KMS-11 (cell line): ENCODE results near the gene TBC1D14.

Experiments
- H2AFZ ChIP-seq: fragments of 200-600 bp; sonication (generic); 2 replicates; pipeline ENCODE4 v1.6.1; 2016; ENCODE audit warnings: antibody characterized with exemption, mixed run types, low read depth
- H3K27ac ChIP-seq: fragments of 200-600 bp; sonication (generic); 2 replicates; pipeline ENCODE4 v1.6.1; 2016; ENCODE audit warnings: mild to moderate bottlenecking, mixed run types
- H3K27me3 ChIP-seq: fragments of 200-600 bp; sonication (generic); 2 replicates; pipeline ENCODE4 v1.6.1; 2017; ENCODE audit warnings: mild to moderate bottlenecking, low read depth, mixed run types, moderate library complexity; ENCODE audit not compliant: insufficient read depth
- H3K36me3 ChIP-seq: fragments of 200-600 bp; sonication (generic); 2 replicates; pipeline ENCODE4 v1.6.1; 2017; ENCODE audit warnings: mild to moderate bottlenecking, mixed run types; ENCODE audit not compliant: insufficient read depth
- H3K4me1 ChIP-seq: fragments of 200-600 bp; sonication (generic); 2 replicates; pipeline ENCODE4 v1.6.1; 2016; ENCODE audit warnings: mild to moderate bottlenecking, low read depth, mixed run types; ENCODE audit not compliant: poor library complexity, severe bottlenecking
- H3K4me2 ChIP-seq: fragments of 200-600 bp; sonication (generic); 2 replicates; pipeline ENCODE4 v1.7.0; 2016; ENCODE audit warnings: mild to moderate bottlenecking, mixed run types
- H3K4me3 ChIP-seq: fragments of 200-600 bp; sonication (generic); IDR thresholded peaks from 2 replicates; pipeline ENCODE4 v1.6.1; 2017; ENCODE audit warnings: low read depth, low read length, mixed read lengths; ENCODE audit not compliant: insufficient read depth
- H3K79me2 ChIP-seq: fragments of 200-600 bp; sonication (generic); 2 replicates; pipeline ENCODE4 v1.6.1; 2016; ENCODE audit warnings: low read depth, mixed run types; ENCODE audit not compliant: insufficient read depth
- H3K9ac ChIP-seq: fragments of 200-600 bp; sonication (generic); 2 replicates; pipeline ENCODE4 v1.6.1; 2016; ENCODE audit warnings: mild to moderate bottlenecking, mixed run types
- H4K20me1 ChIP-seq: fragments of 200-600 bp; sonication (generic); 2 replicates; pipeline ENCODE4 v1.6.1; 2016; ENCODE audit warnings: mild to moderate bottlenecking, mixed run types; ENCODE audit not compliant: insufficient read depth
- CTCF ChIP-seq: fragments of 200-600 bp; sonication (generic); conservative IDR thresholded peaks from 2 replicates; pipeline ENCODE4 v1.6.1; 2017; ENCODE audit warnings: low read depth, mild to moderate bottlenecking, antibody characterized with exemption, low read length, moderate library complexity, mixed read lengths

TBC1D14 gene

GRCh38 chr4:6953751-6954380 is 44.2 kb downstream of the TBC1D14 start:
- Histone ChIP-seq H3K4me2 (no peak overlapping the region), H3K4me1 (peaks cover 11% of the 10 kb centered on the region), H2AFZ (no peak overlapping the region), H3K27me3 (no peaks in the 10 kb centered on the region), H3K4me3 (no peak overlapping the region), H3K36me3 (no peaks in the 10 kb centered on the region), H4K20me1 (no peaks in the 10 kb centered on the region), H3K9ac (no peak overlapping the region), H3K27ac (no peak overlapping the region), H3K79me2 (no peaks in the 10 kb centered on the region)
- TF ChIP-seq CTCF, result no peak

GRCh38 chr4:6955261-6955911 is 45.8 kb downstream of the TBC1D14 start:
- TF ChIP-seq CTCF, result no peak
- Histone ChIP-seq H4K20me1 (no peaks in the 10 kb centered on the region), H3K27ac (no peak overlapping the region), H3K36me3 (no peaks in the 10 kb centered on the region), H3K9ac (no peak overlapping the region), H3K27me3 (no peaks in the 10 kb centered on the region), H3K4me3 (no peak overlapping the region), H3K4me2 (no peak overlapping the region), H3K79me2 (no peaks in the 10 kb centered on the region), H3K4me1 (peaks cover 11% of the 10 kb centered on the region), H2AFZ (no peak overlapping the region)

- Histone ChIP-seq H3K4me2 (no peak overlapping the region), H3K27me3 (no peaks in the 10 kb centered on the region), H4K20me1 (no peaks in the 10 kb centered on the region), H3K4me3 (no peak overlapping the region), H3K9ac (no peak overlapping the region), H3K4me1 (peaks cover 11% of the 10 kb centered on the region), H3K27ac (no peak overlapping the region), H3K79me2 (no peaks in the 10 kb centered on the region), H2AFZ (no peak overlapping the region), H3K36me3 (no peaks in the 10 kb centered on the region)
- TF ChIP-seq CTCF, result no peak
These were observed 46.4 kb downstream of the TBC1D14 start for GRCh38 chr4:6956087-6956433.

GRCh38 chr4:6956434-6957147 is 47.0 kb downstream of the TBC1D14 start:
- H3K27me3 ChIP-seq, result no peaks in the 10 kb centered on the region
- no peak for TF ChIP-seq CTCF
- H2AFZ ChIP-seq, result no peak overlapping the region
- H3K9ac ChIP-seq, result no peak overlapping the region
- H3K4me3 ChIP-seq, result no peak overlapping the region
- peaks cover 7% of the 10 kb centered on the region for H3K4me1 ChIP-seq
- no peak overlapping the region for H3K27ac ChIP-seq
- no peaks in the 10 kb centered on the region for H3K79me2 ChIP-seq
- H3K36me3 ChIP-seq, result no peaks in the 10 kb centered on the region
- H4K20me1 ChIP-seq, result no peaks in the 10 kb centered on the region
- H3K4me2 ChIP-seq, result no peak overlapping the region
